ENCODE measurements around the gene NHEJ1. TPM values are rescaled to one million over a fixed set of nuclear protein-coding genes. Genes with fewer than 3 reads are reported as not detected.
A peak's percentile ranks its signal among the peaks of the same experiment; 100 is the strongest.

NHEJ1 gene
- total RNA-seq, 2 donors from 2014 or later, result 8.3 to 8.4 TPM

DNA sequence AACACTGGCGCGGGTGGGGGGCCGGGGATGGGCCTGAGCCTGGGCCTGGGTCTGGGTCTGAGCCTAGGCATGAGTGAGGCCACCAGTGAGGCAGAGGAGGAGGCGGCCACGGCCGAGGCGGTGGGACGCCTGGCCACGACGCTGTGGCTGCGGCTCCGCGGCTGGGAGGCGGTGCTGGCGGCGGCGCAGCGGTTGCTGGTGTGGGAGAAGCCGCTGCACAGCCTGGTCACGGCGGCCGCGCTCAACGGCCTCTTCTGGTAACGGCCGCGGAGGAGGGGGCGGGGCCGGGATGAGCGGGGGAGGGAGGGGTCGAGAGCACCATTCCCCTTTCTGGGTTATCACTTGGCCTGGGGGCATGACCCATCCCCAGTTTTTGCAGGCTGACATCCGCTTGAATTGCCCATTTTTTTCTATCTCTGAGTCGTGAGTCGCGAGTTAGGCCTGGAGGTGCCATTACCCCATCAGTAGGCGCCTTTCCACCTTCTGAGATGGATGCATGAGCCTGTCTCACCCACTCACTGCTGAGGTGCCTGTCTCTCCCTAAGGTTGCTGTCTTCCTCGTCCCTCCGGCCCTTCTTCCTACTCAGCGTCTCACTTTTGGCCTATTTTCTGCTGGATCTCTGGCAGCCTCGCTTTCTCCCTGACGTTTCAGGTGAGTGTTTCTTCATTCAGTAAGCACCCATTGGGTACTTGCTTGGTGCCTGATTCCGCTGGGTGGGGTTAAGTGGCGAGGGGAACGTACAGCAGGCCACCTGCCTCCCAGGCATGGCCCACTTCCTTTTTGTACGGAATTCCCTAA lies 18.0 kb upstream of the NHEJ1 start:
- H3K4me3 ChIP-seq, result peak overlapping the region; percentile 98 to 99
- TF ChIP-seq, protein P1, sequence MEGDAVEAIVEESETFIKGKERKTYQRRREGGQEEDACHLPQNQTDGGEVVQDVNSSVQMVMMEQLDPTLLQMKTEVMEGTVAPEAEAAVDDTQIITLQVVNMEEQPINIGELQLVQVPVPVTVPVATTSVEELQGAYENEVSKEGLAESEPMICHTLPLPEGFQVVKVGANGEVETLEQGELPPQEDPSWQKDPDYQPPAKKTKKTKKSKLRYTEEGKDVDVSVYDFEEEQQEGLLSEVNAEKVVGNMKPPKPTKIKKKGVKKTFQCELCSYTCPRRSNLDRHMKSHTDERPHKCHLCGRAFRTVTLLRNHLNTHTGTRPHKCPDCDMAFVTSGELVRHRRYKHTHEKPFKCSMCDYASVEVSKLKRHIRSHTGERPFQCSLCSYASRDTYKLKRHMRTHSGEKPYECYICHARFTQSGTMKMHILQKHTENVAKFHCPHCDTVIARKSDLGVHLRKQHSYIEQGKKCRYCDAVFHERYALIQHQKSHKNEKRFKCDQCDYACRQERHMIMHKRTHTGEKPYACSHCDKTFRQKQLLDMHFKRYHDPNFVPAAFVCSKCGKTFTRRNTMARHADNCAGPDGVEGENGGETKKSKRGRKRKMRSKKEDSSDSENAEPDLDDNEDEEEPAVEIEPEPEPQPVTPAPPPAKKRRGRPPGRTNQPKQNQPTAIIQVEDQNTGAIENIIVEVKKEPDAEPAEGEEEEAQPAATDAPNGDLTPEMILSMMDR (IDR thresholded peaks at IDR 0.05), result no peak
- DNase-seq (ENCODE audit: low spot score), result peak; percentile 60
- no peaks in the 10 kb centered on the region for H3K9me3 ChIP-seq
- no peaks in the 10 kb centered on the region for H3K27me3 ChIP-seq
- H3K27ac ChIP-seq, result peak overlapping the region; percentile 98 to 99
- H3K36me3 ChIP-seq, result peaks cover 53% of the 10 kb centered on the region
- peaks cover 0 to 34% of the 10 kb centered on the region in 2 donors for H3K4me1 ChIP-seq

DNA sequence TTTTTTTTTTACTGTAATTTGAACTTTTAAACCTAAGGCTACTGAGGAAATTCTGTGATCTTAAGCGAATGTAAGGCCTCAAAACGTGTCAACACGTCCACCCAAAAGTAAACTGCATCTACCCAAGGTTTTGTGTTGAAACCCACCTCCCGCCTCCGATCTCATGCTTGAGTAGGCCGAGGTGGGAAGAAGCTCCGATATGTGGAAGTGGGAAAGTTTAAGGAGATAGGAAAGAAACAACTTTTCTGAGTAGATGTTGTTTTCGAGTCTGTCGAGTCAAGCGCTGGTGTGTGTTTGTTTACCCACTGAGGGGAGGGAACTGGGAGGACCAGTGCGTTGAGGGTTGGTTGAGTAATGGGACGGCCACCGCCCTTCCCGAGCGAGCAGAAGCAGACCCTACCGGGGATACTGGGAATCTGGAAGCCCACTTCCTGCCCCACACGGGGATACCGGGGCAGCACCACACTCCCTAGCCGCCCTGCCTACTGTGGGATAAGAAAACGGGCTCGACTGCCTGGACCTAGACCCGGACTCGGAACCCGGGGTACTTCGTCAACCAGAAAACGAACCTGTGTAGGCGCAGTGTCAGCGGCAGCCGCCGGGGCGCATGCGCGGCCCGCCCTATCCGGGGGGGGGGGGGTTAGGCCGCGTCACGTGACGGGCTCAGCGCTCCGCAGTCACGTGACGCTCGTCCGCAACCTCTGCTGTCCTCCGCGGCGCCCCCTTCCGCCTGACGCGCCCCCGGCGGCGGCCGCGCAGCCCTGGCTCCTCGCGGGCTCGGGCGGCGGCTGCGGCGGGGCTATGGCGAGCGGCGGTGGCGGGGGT lies 17.1 kb upstream of the NHEJ1 start, which contains the start of gene RETREG2:
Gene RETREG2 (plus strand): TSS at position 724 of the 825 bp plus-strand sequence. CDS start 78 bp downstream, at position 802.
- Histone ChIP-seq H3K4me1 (peaks cover 0 to 34% of the 10 kb centered on the region in 2 donors), H3K27me3 (no peaks in the 10 kb centered on the region), H3K4me3 (peak within 1 kb of the TSS; percentile 98 to 99), H3K36me3 (peaks cover 53% of the 10 kb centered on the region), H3K27ac (peak within 1 kb of the TSS; percentile 98 to 99), H3K9me3 (no peaks in the 10 kb centered on the region)
- TF ChIP-seq, protein P1 (IDR thresholded peaks at IDR 0.05), result peak; percentile 52 to 64
- peak; percentile 95 for DNase-seq (ENCODE audit: low spot score)

DNA sequence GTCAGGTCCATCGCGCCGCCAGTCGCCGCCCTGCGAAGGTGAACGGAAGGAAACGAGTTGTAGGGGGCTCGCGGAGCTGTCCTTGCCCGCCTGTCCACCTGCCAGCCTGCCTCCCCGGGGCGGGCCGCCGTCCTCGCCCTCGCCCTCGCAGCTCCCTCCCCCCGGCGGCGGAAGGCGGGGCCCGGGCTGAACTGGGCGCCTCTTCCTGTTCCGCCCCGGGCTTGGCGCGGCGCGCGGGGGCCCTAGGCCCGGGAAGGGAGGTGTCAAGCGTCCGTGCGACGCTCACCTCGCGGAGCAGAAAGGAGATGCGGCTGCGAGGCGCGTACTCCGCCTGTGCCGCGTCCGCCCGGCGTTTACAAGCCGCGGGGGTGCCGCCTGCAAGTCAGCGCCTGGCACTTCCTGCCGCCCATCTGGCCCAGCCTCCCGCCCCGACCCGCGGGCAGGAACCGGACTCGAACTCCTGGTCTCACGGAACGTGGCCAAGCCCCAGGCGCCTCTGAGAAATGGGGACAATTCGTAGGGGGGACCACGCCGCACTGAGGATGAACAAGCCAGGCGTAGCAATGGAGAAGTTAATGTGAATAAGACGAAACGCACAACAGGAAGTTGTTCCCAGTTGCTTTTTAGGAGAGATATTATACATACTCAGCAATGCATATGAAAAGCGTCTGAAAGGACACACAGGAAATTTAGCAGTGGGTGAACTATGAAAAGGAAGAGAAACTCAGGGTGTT lies 16.4 kb upstream of the NHEJ1 start, which contains the start of gene CNPPD1:
Gene CNPPD1 (minus strand): TSS at position 108 of the 734 bp plus-strand sequence. CDS start 97 bp downstream, at position 11.
- peaks cover 50% of the 10 kb centered on the region for H3K36me3 ChIP-seq
- TF ChIP-seq, protein P1 (IDR thresholded peaks at IDR 0.05), result peak in 1 of 2 donors; percentile 26
- H3K4me1 ChIP-seq, result peaks cover 0 to 34% of the 10 kb centered on the region in 2 donors
- peak within 1 kb of the TSS; percentile 98 to 99 for H3K27ac ChIP-seq
- peak; percentile 80 for DNase-seq (ENCODE audit: low spot score)
- peak within 1 kb of the TSS; percentile 98 to 99 for H3K4me3 ChIP-seq
- H3K9me3 ChIP-seq, result no peaks in the 10 kb centered on the region
- no peaks in the 10 kb centered on the region for H3K27me3 ChIP-seq

DNA sequence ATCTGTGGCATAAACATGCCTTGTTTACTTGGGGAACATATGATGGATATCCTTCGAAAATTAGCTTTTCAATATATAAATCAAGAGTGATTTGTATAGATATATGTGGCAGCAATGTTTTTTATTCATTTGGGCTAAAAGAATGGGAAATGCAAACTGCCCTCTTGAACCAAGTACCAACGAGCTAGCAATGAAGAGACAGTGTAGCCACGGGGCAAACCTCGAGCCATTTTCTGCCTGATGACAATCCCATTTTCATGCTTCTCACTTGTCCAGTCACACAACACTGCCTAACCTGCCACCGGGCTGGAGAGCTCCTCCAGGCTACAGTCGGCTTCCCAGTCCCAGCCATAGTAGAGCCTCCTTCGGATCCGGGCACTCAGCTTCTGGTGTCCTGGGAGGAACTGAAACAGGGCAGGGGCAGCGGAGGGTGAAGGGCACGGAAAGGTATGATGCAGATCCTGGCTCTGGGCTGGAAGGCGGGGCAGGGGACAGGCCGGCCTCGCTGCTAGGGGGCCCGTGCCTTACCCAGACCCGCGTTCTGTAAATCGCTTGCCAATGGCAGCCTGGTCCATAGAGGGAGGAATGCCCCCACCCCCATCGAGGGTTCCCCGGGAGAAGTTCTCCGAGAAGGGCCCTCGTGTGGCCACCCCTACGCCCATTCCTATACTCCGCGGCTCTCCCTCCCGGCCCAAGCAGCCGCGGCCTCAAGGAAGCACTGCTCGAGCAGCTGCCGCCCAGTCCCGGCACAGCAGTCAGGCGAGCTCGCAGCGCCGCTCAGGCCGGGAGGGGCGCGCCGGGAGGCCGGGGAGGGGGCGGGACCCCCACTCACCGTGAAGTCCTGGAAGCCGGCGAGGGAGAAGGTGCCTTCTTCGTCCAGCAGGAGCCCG lies 15.6 kb upstream of the NHEJ1 start:
- Histone ChIP-seq H3K4me3 (peak overlapping the region; percentile 98 to 99), H3K27ac (peak overlapping the region; percentile 98 to 99), H3K9me3 (no peaks in the 10 kb centered on the region), H3K27me3 (no peaks in the 10 kb centered on the region), H3K36me3 (peaks cover 41% of the 10 kb centered on the region), H3K4me1 (peaks cover 0 to 40% of the 10 kb centered on the region in 2 donors)
- TF ChIP-seq, protein P1 (IDR thresholded peaks at IDR 0.05), result peak in 1 of 2 donors; percentile 55
- peak; percentile 65 for DNase-seq (ENCODE audit: low spot score)
